Neural progenitor cell (in vitro differentiated cells): ENCODE results near the gene NPTXR.

Experiments
- CTCF ChIP-seq: fragments of 200-600 bp; sonication (generic); IDR thresholded peaks from 2 replicates; pipeline ENCODE4 v1.5.1; 2017; ENCODE audit warnings: antibody characterized with exemption, mild to moderate bottlenecking
- EZH2 ChIP-seq: fragments of 200-600 bp; sonication (generic); IDR thresholded peaks from 2 replicates; pipeline ENCODE4 v1.6.1; 2017; ENCODE audit warnings: antibody characterized with exemption, mild to moderate bottlenecking, moderate library complexity
- EZH2phosphoT487 ChIP-seq: fragments of 200-600 bp; sonication (generic); IDR thresholded peaks from 2 replicates; pipeline ENCODE4 v1.6.1; 2017; ENCODE audit warnings: antibody characterized with exemption

GRCh38 chr22:38839686-38840085 is 4.1 kb downstream of the NPTXR start:
- no peak for TF ChIP-seq CTCF
- TF ChIP-seq EZH2, result no peak
- no peak for TF ChIP-seq EZH2phosphoT487
